ENCODE data around the gene TEX14. TPM values are rescaled to one million over a fixed set of nuclear protein-coding genes. Genes with fewer than 3 reads are reported as not detected.

Gene TEX14
- polyA plus RNA-seq, 3 donors = 0.25 TPM; not detected in 2

DNA sequence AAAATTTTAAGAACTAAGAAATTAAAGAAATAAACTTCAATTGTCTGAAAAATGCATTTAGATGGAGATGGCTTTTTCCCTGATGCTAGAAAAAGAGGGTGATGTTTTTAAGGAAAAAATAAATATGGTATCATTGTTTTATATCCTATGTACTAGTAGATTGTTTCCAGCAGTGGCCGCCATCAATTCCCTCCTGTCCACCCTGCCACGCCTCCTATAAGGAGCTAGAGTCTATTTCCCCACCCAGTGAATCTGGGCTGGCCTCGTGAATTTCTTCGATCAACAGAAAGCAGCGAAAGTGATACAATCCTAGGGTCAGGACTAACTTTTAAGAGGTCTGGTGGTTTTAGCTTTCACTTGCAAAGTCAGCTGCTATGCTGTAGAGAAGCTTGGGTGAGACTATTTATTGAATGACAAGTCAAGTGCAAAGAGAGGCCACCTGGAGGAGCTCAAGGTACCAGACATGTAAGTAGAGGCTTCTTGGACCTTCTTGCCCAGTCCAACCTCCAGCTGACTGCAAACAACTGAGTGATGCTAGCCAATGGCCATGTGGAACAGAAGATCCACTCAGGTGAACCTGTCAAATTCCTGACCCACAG, 96.6 kb downstream of the TEX14 start:
- no peak overlapping the region for H3K4me2 ChIP-seq (replicated peaks; ENCODE audit: extremely low read depth, low read length, poor library complexity, severe bottlenecking)
- Mint-ChIP-seq H3K27me3 (ENCODE audit: low read depth in 3 of 3) (peaks cover 0 to 2% (median 0%) of the 10 kb centered on the region in 3 donors), H3K27ac (no peak overlapping the region), H3K4me1 (no peaks in the 10 kb centered on the region), H3K9me3 (peaks cover 0 to 3% (median 0%) of the 10 kb centered on the region in 7 donors), H3K4me3 (no peak overlapping the region), H3K36me3 (no peaks in the 10 kb centered on the region)
- H3K27ac ChIP-seq (ENCODE audit: low read depth in 1 of 2, low read length in 2 of 2) = no peak overlapping the region
- no peak overlapping the region for H2AFZ ChIP-seq (ENCODE audit: insufficient read depth, low read depth, low read length, poor library complexity, severe bottlenecking)
- H3K4me1 ChIP-seq (ENCODE audit: control insufficient read depth in 1 of 2, insufficient read depth in 2 of 2, low read length in 2 of 2) = no peaks in the 10 kb centered on the region
- no peaks in the 10 kb centered on the region for H3K9me3 ChIP-seq (replicated peaks in 1 of 2; ENCODE audit: control insufficient read depth in 1 of 2, insufficient read depth in 1 of 2, low read length in 2 of 2)
- no peak for TF ChIP-seq CTCF (IDR thresholded peaks at IDR 0.05)
- no peaks in the 10 kb centered on the region for H3K27me3 ChIP-seq (ENCODE audit: control insufficient read depth in 2 of 2, insufficient read depth in 2 of 2, low read length in 2 of 2)
- no peaks in the 10 kb centered on the region for H3K79me2 ChIP-seq (ENCODE audit: insufficient read depth, low read length)
- H4K20me1 ChIP-seq (ENCODE audit: insufficient read depth, low read length) = no peaks in the 10 kb centered on the region
- no peak for DNase-seq
- H3K9ac ChIP-seq (ENCODE audit: insufficient read depth, low read length, poor library complexity, severe bottlenecking) = no peak overlapping the region
- intact Hi-C loops (cut with micrococcal nuclease) = no loop called here
- no peak overlapping the region for H3K4me3 ChIP-seq (replicated peaks in 1 of 3; ENCODE audit: low read depth in 2 of 3, low read length in 3 of 3)
- WGBS (ENCODE audit: insufficient coverage) = 100% methylated on average over 1 of the region's 5 CpGs
- H3K36me3 ChIP-seq (replicated peaks in 1 of 2; ENCODE audit: control insufficient read depth in 1 of 2, insufficient read depth in 2 of 2, low read length in 2 of 2) = no peaks in the 10 kb centered on the region

- Histone ChIP-seq H3K79me2 (ENCODE audit: insufficient read depth, low read length) (no peaks in the 10 kb centered on the region), H2AFZ (ENCODE audit: insufficient read depth, low read depth, low read length, poor library complexity, severe bottlenecking) (no peak overlapping the region), H3K27ac (ENCODE audit: low read depth in 1 of 2, low read length in 2 of 2) (no peak overlapping the region), H3K4me2 (replicated peaks; ENCODE audit: extremely low read depth, low read length, poor library complexity, severe bottlenecking) (no peak overlapping the region), H3K4me1 (ENCODE audit: control insufficient read depth in 1 of 2, insufficient read depth in 2 of 2, low read length in 2 of 2) (no peaks in the 10 kb centered on the region), H3K9ac (ENCODE audit: insufficient read depth, low read length, poor library complexity, severe bottlenecking) (no peak overlapping the region), H3K27me3 (ENCODE audit: control insufficient read depth in 2 of 2, insufficient read depth in 2 of 2, low read length in 2 of 2) (no peaks in the 10 kb centered on the region), H3K36me3 (replicated peaks in 1 of 2; ENCODE audit: control insufficient read depth in 1 of 2, insufficient read depth in 2 of 2, low read length in 2 of 2) (no peaks in the 10 kb centered on the region), H3K9me3 (replicated peaks in 1 of 2; ENCODE audit: control insufficient read depth in 1 of 2, insufficient read depth in 1 of 2, low read length in 2 of 2) (no peaks in the 10 kb centered on the region), H4K20me1 (ENCODE audit: insufficient read depth, low read length) (no peaks in the 10 kb centered on the region), H3K4me3 (replicated peaks in 1 of 3; ENCODE audit: low read depth in 2 of 3, low read length in 3 of 3) (no peak overlapping the region)
- Mint-ChIP-seq H3K27ac (no peak overlapping the region), H3K9me3 (peaks cover 0 to 3% (median 0%) of the 10 kb centered on the region in 7 donors), H3K36me3 (no peaks in the 10 kb centered on the region), H3K4me3 (no peak overlapping the region), H3K4me1 (no peaks in the 10 kb centered on the region), H3K27me3 (ENCODE audit: low read depth in 3 of 3) (peaks cover 0 to 2% (median 0%) of the 10 kb centered on the region in 3 donors)
- no peak for TF ChIP-seq CTCF (IDR thresholded peaks at IDR 0.05)
- intact Hi-C loops (cut with micrococcal nuclease) = no loop called here
- no CpG with 5 or more reads among the region's 1 CpG for WGBS (ENCODE audit: insufficient coverage)
- DNase-seq = no peak
These were observed 98.7 kb downstream of the TEX14 start for GRCh38 chr17:58593123-58593522.
